ENCODE results near the gene FAM162A. TPM values are rescaled to one million over a fixed set of nuclear protein-coding genes. Genes with fewer than 3 reads are reported as not detected.
A peak's percentile ranks its signal among the peaks of the same experiment; 100 is the strongest.

Gene FAM162A
- total and polyA plus RNA-seq, 2 experiments from 2014 or later = 209 to 642 TPM

DNA sequence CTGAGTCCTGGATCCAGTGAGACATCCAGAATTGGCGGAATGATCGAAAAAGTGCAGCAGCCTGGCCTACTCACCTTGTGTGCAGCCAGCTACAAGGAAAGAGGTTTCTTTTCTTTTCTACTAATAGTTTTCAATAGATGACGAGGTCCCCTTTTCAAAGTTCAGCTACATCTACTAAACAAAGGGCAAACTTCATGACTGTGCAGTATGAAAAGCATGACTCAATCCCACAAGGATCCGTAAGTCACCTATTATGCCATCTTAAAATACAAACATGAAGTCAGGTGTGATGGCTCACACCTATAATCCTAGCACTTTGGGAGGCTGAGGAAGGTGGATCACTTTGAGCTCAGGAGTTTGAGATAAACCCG lies 17.6 kb upstream of the FAM162A start:
- peaks cover 49% of the 10 kb centered on the region for H3K36me3 ChIP-seq
- TF ChIP-seq, protein P1, sequence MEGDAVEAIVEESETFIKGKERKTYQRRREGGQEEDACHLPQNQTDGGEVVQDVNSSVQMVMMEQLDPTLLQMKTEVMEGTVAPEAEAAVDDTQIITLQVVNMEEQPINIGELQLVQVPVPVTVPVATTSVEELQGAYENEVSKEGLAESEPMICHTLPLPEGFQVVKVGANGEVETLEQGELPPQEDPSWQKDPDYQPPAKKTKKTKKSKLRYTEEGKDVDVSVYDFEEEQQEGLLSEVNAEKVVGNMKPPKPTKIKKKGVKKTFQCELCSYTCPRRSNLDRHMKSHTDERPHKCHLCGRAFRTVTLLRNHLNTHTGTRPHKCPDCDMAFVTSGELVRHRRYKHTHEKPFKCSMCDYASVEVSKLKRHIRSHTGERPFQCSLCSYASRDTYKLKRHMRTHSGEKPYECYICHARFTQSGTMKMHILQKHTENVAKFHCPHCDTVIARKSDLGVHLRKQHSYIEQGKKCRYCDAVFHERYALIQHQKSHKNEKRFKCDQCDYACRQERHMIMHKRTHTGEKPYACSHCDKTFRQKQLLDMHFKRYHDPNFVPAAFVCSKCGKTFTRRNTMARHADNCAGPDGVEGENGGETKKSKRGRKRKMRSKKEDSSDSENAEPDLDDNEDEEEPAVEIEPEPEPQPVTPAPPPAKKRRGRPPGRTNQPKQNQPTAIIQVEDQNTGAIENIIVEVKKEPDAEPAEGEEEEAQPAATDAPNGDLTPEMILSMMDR (IDR thresholded peaks at IDR 0.05; ENCODE audit: low read depth, low read length) = no peak
- H3K27me3 ChIP-seq = no peaks in the 10 kb centered on the region
- no peaks in the 10 kb centered on the region for H3K9me3 ChIP-seq (ENCODE audit: low read depth)
- no peaks in the 10 kb centered on the region for H3K4me1 ChIP-seq (ENCODE audit: low read depth)
- no peak overlapping the region for H3K4me3 ChIP-seq
- no peak overlapping the region for H3K27ac ChIP-seq
- DNase-seq (ENCODE audit: low read depth in 1 of 2, low spot score in 1 of 2) = no peak

DNA sequence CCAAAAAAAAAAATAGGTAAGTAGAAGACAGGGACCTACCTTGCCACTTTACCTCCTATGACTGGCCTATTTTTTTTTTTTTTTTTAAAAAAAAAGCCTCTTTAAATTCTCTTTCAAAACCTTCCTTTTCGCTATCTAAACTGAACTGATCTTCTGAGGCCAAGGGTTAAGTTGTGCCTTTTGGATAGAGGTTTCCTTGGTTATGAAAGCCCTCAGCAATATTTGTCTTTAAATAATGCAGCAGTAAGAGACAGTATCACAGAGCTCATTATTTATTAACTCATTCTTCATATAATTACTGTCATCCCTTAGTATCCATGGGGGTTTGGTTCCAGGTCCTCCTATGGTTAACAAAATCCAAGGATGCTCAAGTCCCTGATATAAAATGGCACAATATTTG lies 9.9 kb upstream of the FAM162A start:
- Histone ChIP-seq H3K4me3 (no peak overlapping the region), H3K27me3 (no peaks in the 10 kb centered on the region), H3K9me3 (ENCODE audit: low read depth) (no peaks in the 10 kb centered on the region), H3K4me1 (ENCODE audit: low read depth) (no peaks in the 10 kb centered on the region), H3K36me3 (peaks cover 3% of the 10 kb centered on the region), H3K27ac (no peak overlapping the region)
- no peak for DNase-seq (ENCODE audit: low read depth in 1 of 2, low spot score in 1 of 2)
- TF ChIP-seq, protein P1 (IDR thresholded peaks at IDR 0.05; ENCODE audit: low read depth, low read length) = no peak

DNA sequence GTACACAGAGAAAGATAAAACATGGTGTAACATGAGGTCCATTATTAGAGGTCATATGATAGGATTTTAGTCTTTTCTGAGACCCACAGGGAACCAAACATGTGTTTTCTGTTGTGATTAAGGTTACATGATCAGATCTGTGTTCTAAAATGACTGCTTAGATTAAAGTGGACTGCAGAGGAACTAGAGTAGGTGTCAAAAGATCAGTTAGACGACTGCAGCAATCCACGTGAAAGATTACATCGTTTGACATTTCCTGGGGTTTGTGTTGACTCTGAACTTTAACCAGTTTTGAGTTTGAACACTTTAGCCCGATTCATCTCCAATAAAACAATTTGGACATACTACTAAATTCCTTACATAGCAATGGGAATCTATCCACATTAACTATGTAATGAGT lies 6.0 kb upstream of the FAM162A start:
- TF ChIP-seq, protein P1 (IDR thresholded peaks at IDR 0.05; ENCODE audit: low read depth, low read length) = no peak
- peak overlapping the region; percentile 23 for H3K27ac ChIP-seq
- H3K9me3 ChIP-seq (ENCODE audit: low read depth) = no peaks in the 10 kb centered on the region
- no peaks in the 10 kb centered on the region for H3K27me3 ChIP-seq
- DNase-seq (ENCODE audit: low read depth in 1 of 2, low spot score in 1 of 2) = no peak
- H3K4me1 ChIP-seq (ENCODE audit: low read depth) = peaks cover 13% of the 10 kb centered on the region
- no peaks in the 10 kb centered on the region for H3K36me3 ChIP-seq
- H3K4me3 ChIP-seq = no peak overlapping the region

DNA sequence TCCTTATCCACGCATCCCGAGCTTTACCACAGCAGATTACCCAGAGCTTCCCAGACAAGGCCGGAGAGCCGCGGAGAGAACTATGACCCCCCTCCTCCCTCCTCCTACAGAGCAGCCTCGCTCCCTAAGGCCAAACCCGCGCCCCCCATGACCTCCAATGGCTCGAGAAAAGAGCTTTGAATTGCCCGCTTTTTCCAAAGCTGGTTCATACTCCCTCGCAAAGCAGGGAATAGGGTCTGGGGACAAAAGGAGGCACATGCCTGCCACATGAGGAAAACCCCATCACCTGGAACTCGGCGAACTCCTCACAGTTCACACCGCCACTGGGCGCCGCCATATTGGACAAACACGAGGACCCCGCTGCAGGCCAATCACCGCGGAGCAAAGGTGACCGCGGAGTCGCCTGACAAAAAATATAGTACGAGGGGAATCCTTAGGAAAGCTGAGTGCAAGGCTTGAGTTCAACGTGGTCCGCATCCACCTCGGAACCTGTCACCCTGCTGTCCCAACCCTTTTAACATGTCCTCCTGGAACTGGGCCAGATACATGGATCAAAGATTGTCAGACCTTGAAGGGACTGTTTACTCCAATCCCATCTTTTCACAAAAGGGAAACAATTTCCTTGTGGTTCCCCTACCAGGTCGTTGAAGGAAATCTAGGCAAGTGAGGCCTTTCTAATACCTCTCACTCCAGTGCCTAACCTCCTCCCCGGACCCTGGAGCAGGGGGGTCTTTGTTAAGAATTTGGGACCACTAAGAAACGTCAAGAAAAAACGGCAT lies 905 bp upstream of the FAM162A start, which contains the start of gene MIX23:
MIX23 (minus strand) TSS at position 344 of the 779 bp plus-strand sequence; CDS start at position 337, 7 bp downstream.
- H3K4me1 ChIP-seq (ENCODE audit: low read depth) = peaks cover 27% of the 10 kb centered on the region
- H3K4me3 ChIP-seq = peak within 1 kb of the TSS; percentile 94
- H3K36me3 ChIP-seq = no peaks in the 10 kb centered on the region
- no peaks in the 10 kb centered on the region for H3K27me3 ChIP-seq
- peak; percentile 84 to 90 for DNase-seq (ENCODE audit: low read depth in 1 of 2, low spot score in 1 of 2)
- H3K9me3 ChIP-seq (ENCODE audit: low read depth) = no peaks in the 10 kb centered on the region
- TF ChIP-seq, protein P1 (IDR thresholded peaks at IDR 0.05; ENCODE audit: low read depth, low read length) = no peak
- peak within 1 kb of the TSS; percentile 84 for H3K27ac ChIP-seq

DNA sequence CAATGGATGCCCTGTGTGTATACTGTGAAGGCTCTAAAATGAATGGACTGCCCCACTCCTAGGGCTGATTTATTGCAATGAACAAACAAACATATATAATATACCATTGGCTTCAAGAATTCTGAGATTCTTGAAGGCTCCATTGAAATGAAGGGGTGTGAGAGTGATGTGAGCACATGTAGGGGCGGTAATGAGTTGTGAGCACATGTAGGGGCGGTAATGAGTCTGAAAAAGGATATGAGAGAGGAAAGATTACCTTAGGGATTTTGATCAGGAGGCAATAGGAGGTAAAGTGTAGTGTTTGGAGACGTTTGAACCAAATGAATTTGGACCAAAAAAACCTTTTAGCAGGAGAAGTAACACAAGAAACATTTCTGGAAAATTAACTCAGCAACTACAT lies 3.7 kb downstream of the FAM162A start:
- no peak for DNase-seq (ENCODE audit: low read depth in 1 of 2, low spot score in 1 of 2)

More for the DNA sequence above, 3.7 kb downstream of the FAM162A start:
- peaks cover 16% of the 10 kb centered on the region for H3K4me1 ChIP-seq (ENCODE audit: low read depth)
- H3K36me3 ChIP-seq = peaks cover 5% of the 10 kb centered on the region
- H3K4me3 ChIP-seq = no peak overlapping the region
- no peak overlapping the region for H3K27ac ChIP-seq
- H3K27me3 ChIP-seq = no peaks in the 10 kb centered on the region
- TF ChIP-seq, protein P1 (IDR thresholded peaks at IDR 0.05; ENCODE audit: low read depth, low read length) = no peak
- H3K9me3 ChIP-seq (ENCODE audit: low read depth) = no peaks in the 10 kb centered on the region

Measured in cardiac muscle cell (in vitro differentiated cells and primary cell).